ENCODE measurements around the gene SPOCK2. TPM values are rescaled to one million over a fixed set of nuclear protein-coding genes. Genes with fewer than 3 reads are reported as not detected.
A peak's percentile ranks its signal among the peaks of the same experiment; 100 is the strongest.

SPOCK2 gene
- total and polyA plus RNA-seq, 2 donors (not counting 1 experiment from before 2014, with no cell fraction given), result 39.1 to 139 TPM

DNA sequence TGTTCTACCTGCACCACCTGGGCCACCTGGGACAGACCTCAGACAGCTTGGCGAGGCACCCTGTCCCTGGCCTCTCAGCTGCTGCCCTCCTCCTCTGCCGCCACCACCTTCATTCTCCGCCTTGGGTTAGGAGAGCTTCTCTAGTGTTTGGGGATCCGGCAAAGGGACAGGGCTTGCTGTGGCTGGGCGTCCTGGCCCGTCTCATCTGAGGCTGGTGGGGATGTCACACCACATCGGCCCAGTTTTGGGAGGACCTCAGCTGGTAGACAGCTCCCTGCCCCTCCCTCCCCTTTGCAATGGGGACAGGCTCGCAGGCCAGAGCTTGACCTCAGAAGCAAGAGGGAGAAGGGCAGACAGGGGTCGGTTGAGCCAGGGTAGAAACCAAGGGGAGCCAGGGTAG is 26.4 kb downstream of the SPOCK2 start:
- Mint-ChIP-seq H3K27ac (no peak overlapping the region), H3K9me3 (ENCODE audit: insufficient read depth) (no peaks in the 10 kb centered on the region), H3K4me3 (no peak overlapping the region), H3K4me1 (peaks cover 8% of the 10 kb centered on the region), H3K27me3 (no peaks in the 10 kb centered on the region)
- Histone ChIP-seq H3K9ac (ENCODE audit: low read length) (no peak overlapping the region), H3K79me2 (ENCODE audit: control insufficient read depth, insufficient read depth, low read length) (no peaks in the 10 kb centered on the region), H3K4me3 (ENCODE audit: control extremely low read depth in 1 of 5, extremely low read depth in 1 of 5, insufficient read depth in 1 of 5, low read depth in 2 of 5, low read length in 4 of 5) (no peak overlapping the region), H3K27ac (ENCODE audit: low read length in 2 of 2) (no peak overlapping the region), H4K20me1 (ENCODE audit: control insufficient read depth, insufficient read depth, low read length, poor library complexity, severe bottlenecking) (no peaks in the 10 kb centered on the region), H2AFZ (ENCODE audit: insufficient read depth, low read depth, low read length, poor library complexity, severe bottlenecking) (no peak overlapping the region), H3K36me3 (replicated peaks in 1 of 2; ENCODE audit: control extremely low read depth in 1 of 2, control insufficient read depth in 1 of 2, extremely low read depth in 1 of 2, insufficient read depth in 2 of 2, low read length in 1 of 2) (peaks cover 0 to 35% of the 10 kb centered on the region in 2 experiments), H3K9me3 (ENCODE audit: control extremely low read depth in 1 of 3, control insufficient read depth in 2 of 3, insufficient read depth in 1 of 3, low read length in 2 of 3) (no peaks in the 10 kb centered on the region), H3K4me2 (replicated peaks; ENCODE audit: low read depth, low read length, poor library complexity, severe bottlenecking) (no peak overlapping the region), H3K4me1 (ENCODE audit: control insufficient read depth in 2 of 2, insufficient read depth in 2 of 2, low read length in 2 of 2) (no peaks in the 10 kb centered on the region), H3K27me3 (replicated peaks in 1 of 4; ENCODE audit: control extremely low read depth in 1 of 4, control insufficient read depth in 3 of 4, insufficient read depth in 4 of 4, low read length in 3 of 4) (no peaks in the 10 kb centered on the region)
- 90% methylated on average over 6 of the region's 9 CpGs for WGBS (ENCODE audit: insufficient coverage)
- POLR2A ChIA-PET, result no interaction called here
- ATAC-seq (ENCODE audit: low read depth) (no peak), DNase-seq (no peak)
- TF ChIP-seq EZH2 (IDR thresholded peaks at IDR 0.05; ENCODE audit: borderline replicate concordance, insufficient read depth, low read depth, low read length, poor library complexity, severe bottlenecking) (no peak), CTCF (IDR thresholded peaks at IDR 0.05) (no peak)
- CTCF ChIA-PET, result interaction anchor here (0.5 to 7.5 kb wide), 7 partner anchors 13 to 276 kb away, joined by 3 to 57 read pairs (median 4); no protein-coding TSS in a partner anchor
- intact Hi-C loops (cut with micrococcal nuclease), result no loop called here

- H3K4me3 Mint-ChIP-seq, result no peak overlapping the region
- no peaks in the 10 kb centered on the region for H3K4me1 ChIP-seq (ENCODE audit: control insufficient read depth in 2 of 2, insufficient read depth in 2 of 2, low read length in 2 of 2)
- ATAC-seq (ENCODE audit: low read depth) (peak; percentile 42), DNase-seq (no peak)
- ChIA-PET POLR2A (no interaction called here), CTCF (interaction anchor here (0.8 to 7.5 kb wide), 6 partner anchors 12 to 276 kb away, joined by 3 to 57 read pairs (median 4); no protein-coding TSS in a partner anchor)
- TF ChIP-seq EZH2 (IDR thresholded peaks at IDR 0.05; ENCODE audit: borderline replicate concordance, insufficient read depth, low read depth, low read length, poor library complexity, severe bottlenecking), result no peak
- no peak for TF ChIP-seq CTCF (IDR thresholded peaks at IDR 0.05)
- no peak overlapping the region for H3K27ac ChIP-seq (ENCODE audit: low read length in 2 of 2)
- no peaks in the 10 kb centered on the region for H3K27me3 Mint-ChIP-seq
- no peak overlapping the region for H2AFZ ChIP-seq (ENCODE audit: insufficient read depth, low read depth, low read length, poor library complexity, severe bottlenecking)
- 73% methylated on average over 5 of the region's 5 CpGs for WGBS (ENCODE audit: insufficient coverage)
- no peaks in the 10 kb centered on the region for H4K20me1 ChIP-seq (ENCODE audit: control insufficient read depth, insufficient read depth, low read length, poor library complexity, severe bottlenecking)
- H3K4me2 ChIP-seq (replicated peaks; ENCODE audit: low read depth, low read length, poor library complexity, severe bottlenecking), result no peak overlapping the region
- H3K4me3 ChIP-seq (ENCODE audit: control extremely low read depth in 1 of 5, extremely low read depth in 1 of 5, insufficient read depth in 1 of 5, low read depth in 2 of 5, low read length in 4 of 5), result no peak overlapping the region
- H3K9me3 Mint-ChIP-seq (ENCODE audit: insufficient read depth), result no peaks in the 10 kb centered on the region
- no peaks in the 10 kb centered on the region for H3K9me3 ChIP-seq (ENCODE audit: control extremely low read depth in 1 of 3, control insufficient read depth in 2 of 3, insufficient read depth in 1 of 3, low read length in 2 of 3)
- intact Hi-C loops (cut with micrococcal nuclease), result no loop called here
- H3K9ac ChIP-seq (ENCODE audit: low read length), result no peak overlapping the region
- peaks cover 0 to 31% of the 10 kb centered on the region in 2 experiments for H3K36me3 ChIP-seq (replicated peaks in 1 of 2; ENCODE audit: control extremely low read depth in 1 of 2, control insufficient read depth in 1 of 2, extremely low read depth in 1 of 2, insufficient read depth in 2 of 2, low read length in 1 of 2)
- no peak overlapping the region for H3K27ac Mint-ChIP-seq
- H3K79me2 ChIP-seq (ENCODE audit: control insufficient read depth, insufficient read depth, low read length), result no peaks in the 10 kb centered on the region
- H3K4me1 Mint-ChIP-seq, result peaks cover 8% of the 10 kb centered on the region
- no peaks in the 10 kb centered on the region for H3K27me3 ChIP-seq (replicated peaks in 1 of 4; ENCODE audit: control extremely low read depth in 1 of 4, control insufficient read depth in 3 of 4, insufficient read depth in 4 of 4, low read length in 3 of 4)
Measured at GRCh38 chr10:72061491-72061890, 26.9 kb downstream of the SPOCK2 start.

Measured in B cell (primary cell).